RWPE2 (cell line): ENCODE results near the gene SLC6A9.

Source experiments
- ATAC-seq: fragments of 200-7000 bp; cut with Tn5 transposase; 3 replicates; pipeline ENCODE4 v1.9.1; 2021; ENCODE audit warnings: low read depth
- DNase-seq: peaks from one replicate; pipeline ENCODE4 v3.0.0-alpha.2; 2020; ENCODE audit warnings: low spot score
- H3K27ac ChIP-seq: fragments of 450-650 bp; 2 replicates; pipeline ENCODE4 v1.5.1; 2017; ENCODE audit warnings: mild to moderate bottlenecking; ENCODE audit not compliant: poor library complexity, severe bottlenecking
- H3K27me3 ChIP-seq: fragments of 250-450 bp; sonication (Bioruptor Pico); 2 replicates; pipeline ENCODE4 v1.5.1; 2021; ENCODE audit warnings: mild to moderate bottlenecking, moderate library complexity; ENCODE audit not compliant: insufficient read depth, poor library complexity, severe bottlenecking
- H3K36me3 ChIP-seq: fragments of 250-450 bp; sonication (Bioruptor Pico); 2 replicates; pipeline ENCODE4 v1.5.1; 2020; ENCODE audit warnings: low read depth, mild to moderate bottlenecking, moderate library complexity
- H3K4me1 ChIP-seq: fragments of 250-450 bp; sonication (Bioruptor Pico); 2 replicates; pipeline ENCODE4 v1.5.1; 2021; ENCODE audit warnings: mild to moderate bottlenecking, moderate library complexity; ENCODE audit not compliant: insufficient read depth, poor library complexity, severe bottlenecking
- H3K4me3 ChIP-seq: fragments of 250-450 bp; sonication (Bioruptor Pico); 2 replicates; pipeline ENCODE4 v1.5.1; 2021; ENCODE audit warnings: mild to moderate bottlenecking, moderate library complexity; ENCODE audit not compliant: severe bottlenecking
- H3K9me3 ChIP-seq: fragments of 250-450 bp; sonication (Bioruptor Pico); 2 replicates; pipeline ENCODE4 v1.5.1; 2021; ENCODE audit warnings: mild to moderate bottlenecking, moderate library complexity; ENCODE audit not compliant: severe bottlenecking
- TF ChIP-seq, protein P1 (sequence below): fragments of 450-650 bp; IDR thresholded peaks from one replicate; pipeline ENCODE4 v1.5.1; 2017; ENCODE audit warnings: mild to moderate bottlenecking, moderate library complexity; ENCODE audit not compliant: poor library complexity, severe bottlenecking

Gene SLC6A9

DNA sequence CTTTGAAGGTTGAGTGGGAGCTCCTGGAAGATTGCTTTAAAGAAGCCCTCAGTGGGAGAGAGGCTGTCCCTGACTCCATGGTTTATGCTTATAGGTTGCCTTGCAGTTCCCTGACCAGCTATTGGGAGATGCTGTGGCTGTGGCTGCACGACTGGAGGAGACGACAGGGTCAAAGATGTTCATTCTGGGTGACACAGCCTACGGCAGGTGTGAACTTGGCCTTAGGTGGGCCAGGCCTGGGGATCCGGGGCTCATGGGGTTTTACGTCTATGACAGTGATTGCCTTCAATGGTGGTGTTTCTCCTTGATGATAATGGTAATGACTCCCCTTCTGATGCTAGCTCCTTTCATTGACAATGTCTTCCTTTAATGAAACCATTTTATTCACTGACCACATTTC, 60.8 kb downstream of the SLC6A9 start:
- Histone ChIP-seq H3K36me3 (peaks cover 4% of the 10 kb centered on the region; the same call in 1 of the 2 replicates), H3K27ac (no peak overlapping the region), H3K4me1 (no peaks in the 10 kb centered on the region), H3K27me3 (no peaks in the 10 kb centered on the region), H3K4me3 (peak overlapping the region; percentile 86), H3K9me3 (no peaks in the 10 kb centered on the region)
- TF ChIP-seq, protein P1, sequence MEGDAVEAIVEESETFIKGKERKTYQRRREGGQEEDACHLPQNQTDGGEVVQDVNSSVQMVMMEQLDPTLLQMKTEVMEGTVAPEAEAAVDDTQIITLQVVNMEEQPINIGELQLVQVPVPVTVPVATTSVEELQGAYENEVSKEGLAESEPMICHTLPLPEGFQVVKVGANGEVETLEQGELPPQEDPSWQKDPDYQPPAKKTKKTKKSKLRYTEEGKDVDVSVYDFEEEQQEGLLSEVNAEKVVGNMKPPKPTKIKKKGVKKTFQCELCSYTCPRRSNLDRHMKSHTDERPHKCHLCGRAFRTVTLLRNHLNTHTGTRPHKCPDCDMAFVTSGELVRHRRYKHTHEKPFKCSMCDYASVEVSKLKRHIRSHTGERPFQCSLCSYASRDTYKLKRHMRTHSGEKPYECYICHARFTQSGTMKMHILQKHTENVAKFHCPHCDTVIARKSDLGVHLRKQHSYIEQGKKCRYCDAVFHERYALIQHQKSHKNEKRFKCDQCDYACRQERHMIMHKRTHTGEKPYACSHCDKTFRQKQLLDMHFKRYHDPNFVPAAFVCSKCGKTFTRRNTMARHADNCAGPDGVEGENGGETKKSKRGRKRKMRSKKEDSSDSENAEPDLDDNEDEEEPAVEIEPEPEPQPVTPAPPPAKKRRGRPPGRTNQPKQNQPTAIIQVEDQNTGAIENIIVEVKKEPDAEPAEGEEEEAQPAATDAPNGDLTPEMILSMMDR, result no peak
- no peak for DNase-seq
- ATAC-seq, result no peak

DNA sequence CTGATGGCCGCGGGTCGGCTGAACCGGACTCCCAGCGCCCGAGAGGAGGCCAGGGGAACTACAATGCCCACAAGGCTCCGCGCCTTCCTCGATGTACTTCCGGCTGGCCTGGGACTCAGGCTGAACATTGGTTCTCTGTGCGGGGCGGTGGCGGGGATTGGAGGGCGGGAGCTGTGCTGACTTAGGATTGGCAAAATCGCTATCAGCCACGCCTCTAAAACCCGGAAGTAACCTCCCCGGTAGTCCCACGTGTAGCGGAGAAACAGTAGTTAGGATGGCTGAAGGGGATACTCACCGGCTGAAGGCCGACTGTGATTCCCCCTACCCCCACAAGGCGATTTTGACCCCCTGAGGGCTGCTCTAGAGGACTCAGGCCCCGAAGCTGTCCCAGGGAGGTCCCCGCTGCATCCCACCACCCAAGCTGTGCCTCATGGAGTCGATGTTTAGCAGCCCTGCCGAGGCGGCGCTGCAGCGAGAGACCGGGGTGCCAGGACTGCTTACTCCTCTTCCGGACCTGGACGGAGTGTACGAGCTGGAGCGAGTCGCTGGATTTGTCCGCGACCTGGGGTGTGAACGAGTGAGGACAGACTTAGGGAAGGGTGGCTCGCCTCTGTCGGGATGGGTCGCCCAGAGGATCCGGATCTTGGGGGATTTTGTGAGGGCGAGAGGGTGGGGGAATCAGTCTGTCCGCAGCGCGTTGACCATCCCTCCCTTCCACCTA, 61.4 kb downstream of the SLC6A9 start, which contains the start of gene DPH2:
DPH2 (plus strand) TSS at position 265 of the 721 bp plus-strand sequence; CDS start at position 431, 166 bp downstream.
- TF ChIP-seq, protein P1, result no peak
- DNase-seq, result peak; percentile 97
- H3K27ac ChIP-seq, result no peak within 1 kb of the TSS
- H3K27me3 ChIP-seq, result no peaks in the 10 kb centered on the region
- peak; percentile 93 for ATAC-seq
- H3K4me1 ChIP-seq, result no peaks in the 10 kb centered on the region
- peak within 1 kb of the TSS; percentile 86 for H3K4me3 ChIP-seq
- H3K9me3 ChIP-seq, result no peaks in the 10 kb centered on the region
- peaks cover 4% of the 10 kb centered on the region; the same call in 1 of the 2 replicates for H3K36me3 ChIP-seq

DNA sequence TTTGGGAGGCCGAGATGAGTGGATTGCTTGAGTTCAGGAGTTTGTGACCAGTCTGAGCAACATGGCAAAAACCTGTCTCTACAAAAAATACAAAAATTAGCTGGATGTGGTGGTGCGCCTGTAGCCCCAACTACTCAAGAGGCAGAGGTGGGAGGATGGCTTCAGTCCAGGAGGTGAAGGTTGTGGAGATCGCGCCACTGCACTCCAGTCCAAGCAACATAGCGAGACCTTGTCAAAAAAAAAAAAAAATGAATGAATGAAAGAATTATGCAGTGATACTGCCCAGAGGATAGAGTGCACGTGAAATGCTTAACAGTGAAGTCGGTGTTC, 61.9 kb downstream of the SLC6A9 start:
- ATAC-seq (no peak), DNase-seq (no peak)
- Histone ChIP-seq H3K4me1 (no peaks in the 10 kb centered on the region), H3K4me3 (peak overlapping the region; percentile 86), H3K9me3 (no peaks in the 10 kb centered on the region), H3K27ac (no peak overlapping the region), H3K27me3 (no peaks in the 10 kb centered on the region), H3K36me3 (peaks cover 4% of the 10 kb centered on the region; the same call in 1 of the 2 replicates)
- TF ChIP-seq, protein P1, result no peak

DNA sequence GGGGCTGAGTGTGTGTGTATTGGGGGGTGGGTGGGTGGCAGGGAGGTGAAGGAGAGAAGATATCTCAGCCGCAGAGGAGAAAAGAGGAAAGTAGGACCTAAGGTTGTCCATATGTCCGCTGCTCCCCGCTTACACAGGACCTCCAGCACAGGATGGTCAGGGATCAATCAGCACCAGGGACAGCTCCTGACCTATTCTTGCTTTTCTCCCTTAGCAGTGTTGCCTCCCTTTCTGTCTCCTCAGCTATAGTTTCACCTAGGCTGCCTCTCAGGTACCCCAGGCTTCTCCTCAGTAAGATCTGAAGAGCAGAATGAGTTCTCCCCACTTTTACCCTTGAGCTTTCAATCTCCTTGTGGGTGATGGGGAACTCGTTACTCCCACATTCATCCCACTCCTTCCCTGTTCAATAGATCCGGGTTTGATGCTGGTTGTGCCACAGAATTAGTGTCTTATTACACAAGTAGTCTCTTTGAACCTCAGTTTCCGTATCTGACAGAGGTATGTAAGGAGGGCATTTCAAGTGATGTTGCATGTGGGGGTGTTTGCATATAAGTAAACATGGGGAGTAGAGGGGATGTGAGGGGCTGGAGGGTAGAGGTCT, 62.8 kb downstream of the SLC6A9 start:
- no peaks in the 10 kb centered on the region for H3K4me1 ChIP-seq
- H3K4me3 ChIP-seq, result no peak overlapping the region
- ATAC-seq, result no peak
- no peaks in the 10 kb centered on the region for H3K9me3 ChIP-seq
- TF ChIP-seq, protein P1, result no peak
- DNase-seq, result no peak
- H3K27ac ChIP-seq, result no peak overlapping the region
- no peaks in the 10 kb centered on the region for H3K27me3 ChIP-seq
- H3K36me3 ChIP-seq, result peaks cover 4% of the 10 kb centered on the region; the same call in 1 of the 2 replicates

DNA sequence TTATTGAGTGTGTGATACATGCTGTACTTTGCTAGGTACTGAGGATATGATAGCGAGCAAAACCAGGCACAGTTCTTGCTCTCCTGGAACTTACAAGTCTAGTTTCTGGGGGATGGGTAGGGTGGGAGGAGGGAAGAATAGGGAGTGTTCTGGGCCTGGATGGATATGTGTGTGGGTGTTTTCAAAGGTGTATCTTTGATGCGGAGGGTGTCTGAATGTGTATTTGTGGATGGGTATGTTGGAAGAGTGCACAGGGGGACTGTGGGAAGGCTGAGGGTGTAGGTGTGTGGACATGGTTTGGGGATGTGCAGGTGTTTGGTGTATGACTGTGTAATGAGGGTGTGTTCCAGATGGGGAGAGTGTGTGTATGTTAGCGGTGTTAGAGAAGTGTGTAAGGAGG, 65.9 kb downstream of the SLC6A9 start:
- H3K36me3 ChIP-seq, result peaks cover 4% of the 10 kb centered on the region; the same call in 1 of the 2 replicates
- no peak for ATAC-seq
- no peak for DNase-seq

More for the DNA sequence above, 65.9 kb downstream of the SLC6A9 start:
- Histone ChIP-seq H3K27ac (no peak overlapping the region), H3K27me3 (no peaks in the 10 kb centered on the region), H3K4me3 (no peak overlapping the region), H3K4me1 (no peaks in the 10 kb centered on the region), H3K9me3 (no peaks in the 10 kb centered on the region)
- TF ChIP-seq, protein P1, result no peak
